Uterus (tissue), 4 donors: Measurements from ENCODE around the gene PAX2. TPM values are rescaled to one million over a fixed set of nuclear protein-coding genes. Genes with fewer than 3 reads are reported as not detected.

Source experiments
- DNase-seq, 2 donors: peaks; one replicate each; pipeline ENCODE4 v3.0.0-alpha.2; 2019 to 2020
- H3K27ac ChIP-seq, 2 donors: fragments of 200-600 bp; sonication (generic); 1 replicate in 1 of 2; 2 replicates in 1 of 2; pipeline ENCODE4 v1.5.1; 2016 to 2018
- H3K27me3 ChIP-seq, 2 donors: fragments of 200-600 bp; sonication (generic); one replicate each; pipeline ENCODE4 v1.5.1; 2018 to 2019; ENCODE audit warnings: control low read depth in 1 of 2
- H3K36me3 ChIP-seq, 2 donors: fragments of 200-600 bp; sonication (generic); one replicate each; pipeline ENCODE4 v1.5.1; 2019; ENCODE audit warnings: control low read depth in 1 of 2
- H3K4me1 ChIP-seq, 2 donors: fragments of 200-600 bp; sonication (generic); one replicate each; pipeline ENCODE4 v1.5.1; 2018 to 2019; ENCODE audit warnings: control low read depth in 1 of 2
- H3K4me3 ChIP-seq, 2 donors: fragments of 200-600 bp; sonication (generic); 1 replicate in 1 of 2; 2 replicates in 1 of 2; pipeline ENCODE4 v1.5.1; 2018 to 2019; ENCODE audit warnings: mild to moderate bottlenecking in 1 of 2
- H3K9me3 ChIP-seq, 2 donors: fragments of 200-600 bp; sonication (generic); one replicate each; pipeline ENCODE4 v1.5.1; 2019; ENCODE audit warnings: control low read depth in 1 of 2
- POLR2A ChIP-seq, 2 donors: fragments of 450-650 bp; IDR thresholded peaks; one replicate each; pipeline ENCODE4 v1.6.1; 2016; ENCODE audit warnings: antibody characterized with exemption in 2 of 2, mild to moderate bottlenecking in 1 of 2, moderate library complexity in 1 of 2
- intact Hi-C: fragments of 100-400 bp; cut with DNase I; formaldehyde crosslinking; loops from one replicate; pipeline ENCODE4 v1.15.1; 2023; ENCODE audit warnings: low total_unique reads
- total RNA-seq, 4 donors: library from RNA; depleted of rRNA in 3 of 4; stranded (reverse); fragments of >200 nt in 3 of 4; gene quantifications; one replicate each; pipeline versions ENCODE4 v1.1.0 to v1.2.4, GENCODE V29; 2014 to 2023
- TF ChIP-seq, protein P1 (sequence below), 4 experiments: fragments of 200-600 bp in 2 of 4; fragments of 450-650 bp in 2 of 4; sonication (generic) in 2 of 4; IDR thresholded peaks; one replicate each; pipeline ENCODE4 v1.5.1; 2016 to 2019; ENCODE audit warnings: antibody characterized with exemption in 4 of 4, mild to moderate bottlenecking in 2 of 4, moderate library complexity in 1 of 4
- donor health status: DM: yes; HTN: yes; CAD: no.

PAX2 gene
- total RNA-seq, 4 donors from 2014 or later = 0.64 to 39.7 (median 21.3) TPM; not detected in 1

DNA sequence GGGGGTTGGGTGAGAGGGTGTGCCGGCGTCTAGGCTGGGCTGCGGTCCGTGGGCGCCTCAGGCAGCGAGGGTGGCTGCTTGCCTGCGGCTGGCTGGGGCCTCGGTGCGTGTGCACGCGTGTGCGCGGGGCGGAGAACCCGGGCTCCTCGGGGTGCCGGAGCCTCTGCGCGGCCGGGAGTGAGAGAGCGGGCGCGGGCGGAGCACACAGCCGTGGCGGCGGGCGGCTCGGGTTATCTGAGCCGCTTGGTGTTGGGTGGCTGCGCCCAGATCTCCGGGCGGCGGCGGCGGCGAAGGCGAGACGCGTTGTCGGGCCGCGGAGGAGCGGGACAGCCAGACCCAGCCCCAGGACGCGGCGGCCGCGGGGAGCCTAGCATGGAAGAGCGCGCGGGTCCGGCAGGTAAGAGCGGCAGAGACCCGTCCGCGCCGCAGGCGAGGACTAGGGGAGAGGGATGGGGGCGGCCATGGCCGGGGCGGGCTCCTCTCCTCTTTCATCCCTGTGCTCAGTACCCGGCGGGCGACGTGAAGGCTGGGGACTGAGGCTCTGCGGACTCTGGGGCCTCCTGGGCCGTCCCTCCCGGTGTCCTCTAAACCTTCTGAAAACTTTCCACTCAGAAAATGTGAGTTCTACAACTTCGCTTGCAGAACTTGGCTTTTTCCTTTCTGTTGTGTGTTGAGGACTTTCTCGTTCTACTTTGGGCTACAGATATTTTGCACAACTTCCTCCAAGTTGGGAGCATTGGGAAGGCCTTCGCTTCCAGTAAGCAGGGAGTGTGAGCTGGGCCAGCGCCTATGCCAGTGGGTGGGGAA is 9.8 kb upstream of the PAX2 start:
- DNase-seq = no peak
- Histone ChIP-seq H3K4me1 (peaks cover 0 to 24% of the 10 kb centered on the region in 2 donors), H3K27ac (no peak overlapping the region), H3K27me3 (peaks cover 28 to 82% of the 10 kb centered on the region in 2 donors), H3K36me3 (no peaks in the 10 kb centered on the region), H3K9me3 (no peaks in the 10 kb centered on the region), H3K4me3 (no peak overlapping the region)
- intact Hi-C loops = no loop called here
- TF ChIP-seq POLR2A (IDR thresholded peaks at IDR 0.05) = no peak
- TF ChIP-seq, protein P1, sequence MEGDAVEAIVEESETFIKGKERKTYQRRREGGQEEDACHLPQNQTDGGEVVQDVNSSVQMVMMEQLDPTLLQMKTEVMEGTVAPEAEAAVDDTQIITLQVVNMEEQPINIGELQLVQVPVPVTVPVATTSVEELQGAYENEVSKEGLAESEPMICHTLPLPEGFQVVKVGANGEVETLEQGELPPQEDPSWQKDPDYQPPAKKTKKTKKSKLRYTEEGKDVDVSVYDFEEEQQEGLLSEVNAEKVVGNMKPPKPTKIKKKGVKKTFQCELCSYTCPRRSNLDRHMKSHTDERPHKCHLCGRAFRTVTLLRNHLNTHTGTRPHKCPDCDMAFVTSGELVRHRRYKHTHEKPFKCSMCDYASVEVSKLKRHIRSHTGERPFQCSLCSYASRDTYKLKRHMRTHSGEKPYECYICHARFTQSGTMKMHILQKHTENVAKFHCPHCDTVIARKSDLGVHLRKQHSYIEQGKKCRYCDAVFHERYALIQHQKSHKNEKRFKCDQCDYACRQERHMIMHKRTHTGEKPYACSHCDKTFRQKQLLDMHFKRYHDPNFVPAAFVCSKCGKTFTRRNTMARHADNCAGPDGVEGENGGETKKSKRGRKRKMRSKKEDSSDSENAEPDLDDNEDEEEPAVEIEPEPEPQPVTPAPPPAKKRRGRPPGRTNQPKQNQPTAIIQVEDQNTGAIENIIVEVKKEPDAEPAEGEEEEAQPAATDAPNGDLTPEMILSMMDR (IDR thresholded peaks at IDR 0.05) = no peak

DNA sequence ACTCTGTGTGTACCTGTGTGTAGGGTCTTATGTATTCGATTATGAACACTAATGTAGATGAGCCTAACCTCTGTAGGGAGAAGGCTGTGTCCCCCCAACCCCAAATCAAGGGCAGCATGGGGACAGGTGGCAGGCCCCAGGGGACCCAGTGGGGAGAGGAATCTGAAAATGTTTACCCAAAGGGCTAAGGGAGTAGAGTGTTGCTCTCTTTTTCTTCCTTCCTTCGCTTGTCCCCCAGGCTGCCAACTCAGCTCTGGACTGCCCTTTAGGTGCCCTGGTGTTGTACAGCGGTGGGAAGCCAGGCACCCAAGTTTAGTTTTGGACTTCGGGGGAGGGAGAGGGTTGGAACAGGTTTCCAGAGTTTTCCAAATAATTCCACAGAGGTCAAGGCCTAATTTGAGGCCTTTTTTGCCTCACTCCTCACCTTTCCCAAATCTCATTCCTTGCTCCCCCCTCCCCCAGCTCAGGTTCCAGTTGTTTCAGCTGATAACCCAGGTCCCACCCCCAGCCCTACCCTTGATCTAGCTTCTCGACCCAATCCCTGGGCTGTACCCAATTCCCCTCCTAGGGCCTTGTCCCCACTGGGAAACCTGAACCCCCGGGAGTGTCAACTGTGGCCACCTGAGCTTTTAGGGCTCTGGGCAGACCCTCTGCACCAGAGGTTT is 9.1 kb upstream of the PAX2 start:
- intact Hi-C loops = no loop called here
- Histone ChIP-seq H3K36me3 (no peaks in the 10 kb centered on the region), H3K4me1 (peaks cover 0 to 17% of the 10 kb centered on the region in 2 donors), H3K9me3 (no peaks in the 10 kb centered on the region), H3K4me3 (no peak overlapping the region), H3K27ac (no peak overlapping the region), H3K27me3 (peaks cover 32 to 82% of the 10 kb centered on the region in 2 donors)
- DNase-seq = no peak
- TF ChIP-seq, protein P1 (IDR thresholded peaks at IDR 0.05) = no peak
- TF ChIP-seq POLR2A (IDR thresholded peaks at IDR 0.05) = no peak

DNA sequence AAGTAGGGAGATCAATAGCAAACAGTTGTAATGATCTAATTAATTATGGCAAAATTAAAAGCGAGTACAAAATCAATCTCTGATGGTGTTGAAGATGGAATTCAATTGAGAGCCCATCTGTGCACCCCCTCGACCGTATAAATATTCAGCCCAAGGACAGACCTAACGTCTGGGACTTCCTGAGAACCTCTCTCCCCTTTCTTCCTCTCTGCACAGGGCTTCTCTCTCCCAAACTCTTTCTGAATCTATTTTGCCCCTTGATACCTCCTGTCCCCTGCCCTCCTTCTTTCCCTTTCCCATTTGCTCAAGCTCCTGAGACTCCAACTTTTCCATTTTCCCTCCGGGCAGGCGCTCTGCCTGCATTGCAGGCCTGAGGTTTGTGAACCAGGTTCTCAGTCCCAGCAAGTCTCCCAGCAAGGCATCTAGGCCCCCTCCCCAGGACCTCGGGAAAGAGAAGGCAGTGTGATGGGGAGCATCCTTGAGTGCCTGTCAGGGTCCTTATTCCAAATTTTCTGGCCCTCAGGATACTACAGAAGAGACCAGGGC is 8.5 kb upstream of the PAX2 start:
- Histone ChIP-seq H3K27me3 (peaks cover 32 to 82% of the 10 kb centered on the region in 2 donors), H3K4me3 (no peak overlapping the region), H3K4me1 (peaks cover 0 to 15% of the 10 kb centered on the region in 2 donors), H3K36me3 (no peaks in the 10 kb centered on the region), H3K9me3 (no peaks in the 10 kb centered on the region), H3K27ac (no peak overlapping the region)
- no peak for DNase-seq
- TF ChIP-seq, protein P1 (IDR thresholded peaks at IDR 0.05) = no peak
- TF ChIP-seq POLR2A (IDR thresholded peaks at IDR 0.05) = no peak
- intact Hi-C loops = no loop called here

DNA sequence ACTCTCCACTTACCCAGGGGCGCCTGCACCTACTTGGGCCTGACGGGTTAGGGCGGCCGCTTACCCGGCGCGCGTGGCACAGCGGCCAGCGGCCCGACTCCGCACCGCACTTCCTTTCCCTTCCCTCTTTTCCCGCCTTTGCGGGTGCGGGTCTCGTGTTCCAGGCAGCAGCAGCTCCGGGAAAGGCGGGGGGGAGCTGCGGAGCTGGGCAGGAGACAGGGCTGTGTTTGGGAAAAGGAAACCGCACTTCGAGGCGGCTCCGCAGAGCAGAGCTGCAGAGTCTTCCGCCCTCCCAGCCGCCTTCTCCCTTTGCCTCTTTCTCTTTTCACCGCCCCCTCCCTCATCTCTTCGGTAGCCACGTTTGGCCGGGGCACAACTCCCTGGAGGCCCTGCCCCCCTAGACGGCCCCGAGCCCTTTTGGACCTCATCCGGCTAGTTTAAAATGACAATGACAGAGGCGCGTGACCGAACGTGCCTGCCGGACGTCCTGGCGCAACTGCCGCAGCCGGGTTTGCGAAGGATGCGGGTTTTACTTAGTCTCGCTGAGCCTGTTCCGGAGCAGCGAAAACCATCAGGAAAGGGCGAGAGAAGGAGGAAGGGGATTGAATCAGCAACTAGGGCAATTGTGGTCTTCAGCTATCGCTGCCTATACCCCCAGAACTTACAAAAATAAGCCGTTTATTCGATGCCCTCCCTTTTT is 7.9 kb upstream of the PAX2 start:
- DNase-seq = no peak
- Histone ChIP-seq H3K4me3 (no peak overlapping the region), H3K36me3 (no peaks in the 10 kb centered on the region), H3K9me3 (no peaks in the 10 kb centered on the region), H3K27me3 (peaks cover 32 to 82% of the 10 kb centered on the region in 2 donors), H3K27ac (no peak overlapping the region), H3K4me1 (peaks cover 0 to 15% of the 10 kb centered on the region in 2 donors)
- intact Hi-C loops = no loop called here
- TF ChIP-seq, protein P1 (IDR thresholded peaks at IDR 0.05) = no peak
- no peak for TF ChIP-seq POLR2A (IDR thresholded peaks at IDR 0.05)
